K562 (cell line): Measurements from ENCODE around the gene IL3RA. TPM values are rescaled to one million over a fixed set of nuclear protein-coding genes. Genes with fewer than 3 reads are reported as not detected.

Experiments used
- ATAC-seq: fragments of 200-7000 bp; cut with Tn5 transposase; 3 replicates; pipeline ENCODE4 v1.9.1; 2020; ENCODE audit warnings: moderate library complexity
- BruUV-seq: library from RNA; stranded (reverse); fragments of 400-500 nt; replicated peaks from 2 replicates; lab custom pipeline; 2021; lab: Mats Ljungman, UMichigan
- CTCF ChIA-PET: fragments of 300-600 bp; formaldehyde crosslinking; extraction: SDS; loops from one replicate; lab custom pipeline; 2021; ENCODE audit warnings: low intra/inter-chr PET ratio; lab: Yijun Ruan, JAX
- POLR2A ChIA-PET: fragments of 300-600, 350-650 bp; sonication (Branson Sonifier 250); formaldehyde crosslinking; extraction: SDS; loops from one replicate; lab custom pipeline; 2021; ENCODE audit warnings: antibody characterized with exemption, inconsistent platforms; lab: Yijun Ruan, JAX
- DNase-seq, 4 experiments: peaks; one replicate each; pipeline versions ENCODE4 v3.0.0 to v3.0.0-alpha.2; 2011 to 2018; ENCODE audit warnings: low spot score in 3 of 4, mixed read lengths in 3 of 4; ENCODE audit errors: extremely low read depth in 1 of 4
- FAIRE-seq: peaks from 2 replicates; lab custom pipeline; 2011; peaks lifted over from hg19 to GRCh38; lab: Jason Lieb, UNC
- H2AFZ ChIP-seq: 2 replicates; pipeline ENCODE4 v1.6.0; 2011; ENCODE audit warnings: low read depth, low read length, control low read depth, inconsistent platforms
- H3K27ac ChIP-seq: fragments of 200-600 bp; 3 replicates; pipeline ENCODE4 v1.8.0; 2011; ENCODE audit warnings: low read depth, mild to moderate bottlenecking, control low read depth, inconsistent platforms, low read length, moderate library complexity, mixed read lengths; ENCODE audit errors: extremely low read depth
- H3K27me3 ChIP-seq, 2 experiments: fragments of 300-600 bp in 1 of 2; 2 replicates in 1 of 2; 3 replicates in 1 of 2; pipeline versions ENCODE4 v1.6.0 to v1.8.0; 2011; ENCODE audit warnings: inconsistent platforms in 2 of 2, low read length in 2 of 2, mild to moderate bottlenecking in 1 of 2, mixed read lengths in 1 of 2, moderate library complexity in 1 of 2; ENCODE audit not compliant: control insufficient read depth in 2 of 2, insufficient read depth in 2 of 2
- H3K36me3 ChIP-seq: fragments of 300-600 bp; 3 replicates; pipeline ENCODE4 v1.8.0; 2011; ENCODE audit warnings: mild to moderate bottlenecking, low read length, inconsistent platforms; ENCODE audit not compliant: control insufficient read depth, insufficient read depth
- H3K4me1 ChIP-seq, 2 experiments: fragments of 200-600 bp in 1 of 2; replicated peaks in 1 of 2; 2 replicates in 1 of 2; 3 replicates in 1 of 2; pipeline versions ENCODE4 v1.5.1 to v1.8.0; 2011; ENCODE audit warnings: inconsistent platforms in 2 of 2, low read length in 2 of 2, mild to moderate bottlenecking in 1 of 2, mixed read lengths in 1 of 2, moderate library complexity in 1 of 2; ENCODE audit not compliant: control insufficient read depth in 2 of 2, insufficient read depth in 2 of 2
- H3K4me2 ChIP-seq: 2 replicates; pipeline ENCODE4 v1.6.1; 2011; ENCODE audit warnings: low read length, control low read depth, inconsistent platforms, mixed read lengths; ENCODE audit not compliant: insufficient read depth
- H3K4me3 ChIP-seq: fragments of 200-600 bp; sonication (generic), shearing (Covaris generic); 2 replicates; pipeline ENCODE4 v1.5.1; 2016; ENCODE audit warnings: control low read depth, inconsistent platforms
- H3K79me2 ChIP-seq: fragments of 200-600 bp; 3 replicates; pipeline ENCODE4 v1.8.0; 2011; ENCODE audit warnings: low read length, inconsistent platforms; ENCODE audit not compliant: control insufficient read depth, insufficient read depth
- H3K9ac ChIP-seq, 2 experiments: 2 replicates each; pipeline versions ENCODE4 v1.6.0 to v1.6.1; 2011; ENCODE audit warnings: low read depth in 2 of 2, low read length in 2 of 2, control low read depth in 1 of 2, inconsistent platforms in 1 of 2, mild to moderate bottlenecking in 1 of 2, mixed read lengths in 1 of 2; ENCODE audit not compliant: insufficient read depth in 1 of 2
- H3K9me1 ChIP-seq: one replicate; pipeline ENCODE4 v1.6.0; 2011; ENCODE audit warnings: inconsistent platforms, mild to moderate bottlenecking, low read length, moderate library complexity; ENCODE audit not compliant: control insufficient read depth, insufficient read depth
- H3K9me3 ChIP-seq: replicated peaks from 2 replicates; pipeline ENCODE4 v1.5.1; 2011; ENCODE audit warnings: low read depth, low read length, inconsistent platforms; ENCODE audit not compliant: control insufficient read depth, insufficient read depth
- H4K20me1 ChIP-seq: replicated peaks from 2 replicates; pipeline ENCODE4 v1.6.1; 2011; ENCODE audit warnings: low read length, inconsistent platforms, mixed read lengths; ENCODE audit not compliant: control insufficient read depth, insufficient read depth
- CCNT2 ChIP-seq: IDR thresholded peaks from 2 replicates; pipeline ENCODE4 v1.6.1; 2011; ENCODE audit warnings: borderline replicate concordance, low read depth, mild to moderate bottlenecking, moderate library complexity, mixed read lengths, low read length; ENCODE audit not compliant: insufficient read length; ENCODE audit errors: extremely low read depth
- CREB1 ChIP-seq, 2 experiments: sonication (generic) in 1 of 2; formaldehyde crosslinking in 1 of 2; IDR thresholded peaks; 2 replicates each; pipeline versions ENCODE4 v1.6.1 to v1.8.0; 2012 to 2022; ENCODE audit warnings: inconsistent platforms in 1 of 2, mild to moderate bottlenecking in 1 of 2, missing genetic modification reagents in 1 of 2, moderate library complexity in 1 of 2
- KDM1A ChIP-seq, 2 experiments: fragments of 450-650 bp; IDR thresholded peaks; 2 replicates each; pipeline ENCODE4 v1.6.1; 2016; ENCODE audit warnings: mild to moderate bottlenecking in 2 of 2
- MYNN ChIP-seq, 2 experiments: sonication (generic); formaldehyde crosslinking in 1 of 2; IDR thresholded peaks; 2 replicates each; pipeline versions ENCODE4 v1.5.0 to v1.6.1; 2016 to 2020; ENCODE audit warnings: antibody characterized with exemption in 1 of 2, missing genetic modification reagents in 1 of 2
- POLR2AphosphoS2 ChIP-seq: IDR thresholded peaks from 2 replicates; pipeline ENCODE4 v1.6.1; 2012; ENCODE audit warnings: low read length, improper control_type of control experiment
- POLR2G ChIP-seq: fragments of 200-400 bp; formaldehyde crosslinking; IDR thresholded peaks from 2 replicates; pipeline ENCODE4 v1.6.1; 2017; ENCODE audit warnings: low read depth, mild to moderate bottlenecking, antibody characterized with exemption, low read length, moderate library complexity
- RBFOX2 ChIP-seq: fragments of 200-400 bp; formaldehyde crosslinking; IDR thresholded peaks from 2 replicates; pipeline ENCODE4 v1.6.1; 2017; ENCODE audit warnings: low read depth, mild to moderate bottlenecking, low read length, moderate library complexity
- RBM22 ChIP-seq: fragments of 200-400 bp; formaldehyde crosslinking; IDR thresholded peaks from 2 replicates; pipeline ENCODE4 v1.6.1; 2018; ENCODE audit warnings: low read length, low read depth; ENCODE audit not compliant: poor library complexity, severe bottlenecking
- SMAD3 ChIP-seq: fragments of 450-650 bp; formaldehyde crosslinking; conservative IDR thresholded peaks from 2 replicates; pipeline ENCODE4 v1.4.0; 2020; ENCODE audit warnings: mild to moderate bottlenecking
- SUPT5H ChIP-seq: fragments of 450-650 bp; IDR thresholded peaks from 2 replicates; pipeline ENCODE4 v1.6.1; 2016
- TEAD1 ChIP-seq, 2 experiments: fragments of 450-650 bp in 1 of 2; sonication (generic) in 1 of 2; formaldehyde crosslinking; IDR thresholded peaks; 2 replicates each; pipeline versions ENCODE4 v1.4.0 to v1.8.0; 2020 to 2022; ENCODE audit warnings: mild to moderate bottlenecking in 2 of 2, missing genetic modification reagents in 1 of 2
- WGBS: fragments of 100-300 bp; shearing (Covaris generic); methylation state at CpG from one replicate; pipeline ENCODE4 v1.1.6; 2016; ENCODE audit warnings: low coverage, mixed read lengths; ENCODE audit not compliant: insufficient coverage; ENCODE audit errors: missing lambda C conversion rate; 5-methylcytosine and 5-hydroxymethylcytosine counted together
- in situ Hi-C: fragments of 300-500 bp; cut with MboI; formaldehyde crosslinking; loops from 4 replicates; pipeline ENCODE4 v1.15.0; 2018; ENCODE audit warnings: inconsistent platforms, mixed read lengths
- intact Hi-C: fragments of 100-400 bp; cut with micrococcal nuclease; formaldehyde crosslinking; loops from 2 replicates; pipeline ENCODE4 v1.14.2; 2022
- polyA plus RNA-seq, 8 experiments: library from polyadenylated mRNA; depleted of rRNA in 4 of 8; stranded (reverse) in 5 of 8; unstranded in 3 of 8; fragments of >200 nt; fragmentation: Nextera tagmentation in 2 of 8; fragmentation: Illumina TruSeq in 1 of 8; extraction: Ambion mirVana in 2 of 8; extraction: Trizol in 1 of 8; gene quantifications; 2 replicates each; pipeline versions ENCODE4 v1.2.1 to v1.2.3, GENCODE V29; 2011 to 2014; ENCODE audit warnings: inconsistent platforms in 1 of 8, missing spikeins in 1 of 8
- total RNA-seq, 7 experiments: library from RNA; depleted of rRNA in 6 of 7; stranded (reverse); fragments of >200 nt in 6 of 7; fragmentation: Illumina TruSeq in 2 of 7; extraction: Trizol in 2 of 7; gene quantifications; 2 replicates each; pipeline versions ENCODE4 v1.2.1 to v1.2.3, GENCODE V29; 2011 to 2021; ENCODE audit warnings: low replicate concordance in 1 of 7
- TF ChIP-seq, protein P1 (sequence below): fragments of 250-450 bp; sonication (Bioruptor Pico); IDR thresholded peaks from 2 replicates; pipeline ENCODE4 v1.8.0; 2021; ENCODE audit warnings: moderate library complexity, mild to moderate bottlenecking, inconsistent platforms
- TF ChIP-seq, protein P2 (sequence below): fragments of 450-650 bp; formaldehyde crosslinking; IDR thresholded peaks from 2 replicates; pipeline ENCODE4 v1.4.0; 2020; ENCODE audit warnings: mild to moderate bottlenecking, moderate library complexity
- TF ChIP-seq, protein P3 (sequence below): sonication (generic); formaldehyde crosslinking; IDR thresholded peaks from 2 replicates; pipeline ENCODE4 v1.8.1; 2023; ENCODE audit warnings: mild to moderate bottlenecking, missing genetic modification reagents

IL3RA gene
- total and polyA plus RNA-seq, 9 of the 15 experiments (the other 6 are each of a cell fraction or from before 2014, with no cell fraction given) = not detected

DNA sequence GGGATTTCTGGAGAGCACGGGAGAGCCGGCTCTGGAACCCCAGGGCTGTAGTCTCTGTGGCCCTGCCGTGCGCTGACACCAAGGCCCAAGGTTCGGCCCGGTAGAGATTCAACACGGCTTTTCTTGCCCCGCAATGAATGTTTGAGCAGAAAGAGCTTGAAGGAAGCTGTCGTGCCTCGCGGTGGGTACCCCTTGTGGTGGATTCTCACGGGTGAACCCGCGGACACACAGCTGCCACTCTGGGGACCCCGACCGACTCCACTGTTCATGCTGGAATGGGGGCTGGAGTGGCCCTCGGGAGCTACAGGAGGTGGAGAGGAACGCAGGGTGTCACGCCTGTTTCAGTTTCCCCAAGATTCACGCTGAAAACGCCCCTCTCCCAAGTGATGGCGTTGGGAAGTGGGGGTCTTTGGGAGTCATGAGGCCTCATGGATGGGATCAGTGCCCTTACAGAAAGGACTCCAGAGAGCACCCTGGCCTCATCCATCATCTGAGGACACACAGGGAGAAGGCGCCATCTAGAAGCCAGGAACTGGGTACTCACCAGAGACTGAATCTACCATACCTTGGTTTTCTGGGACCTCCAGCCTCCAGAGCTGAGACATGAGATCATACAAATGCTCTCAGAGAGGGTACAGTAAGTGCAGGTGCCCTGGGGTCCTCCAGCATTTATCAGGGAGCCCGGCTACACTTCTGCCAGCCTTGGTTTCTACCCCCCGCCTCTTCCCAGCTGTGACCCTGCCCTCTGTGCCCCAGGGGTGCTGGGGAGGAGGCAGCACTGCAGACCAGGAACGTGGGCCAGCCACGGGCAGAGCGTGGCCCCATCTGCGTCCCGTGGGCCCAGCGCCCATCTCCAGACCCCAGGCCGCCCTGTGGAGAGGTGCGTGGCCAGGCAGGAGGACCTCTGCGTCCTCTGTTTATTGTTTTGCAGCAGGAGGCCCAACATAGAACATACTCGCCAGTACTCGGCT, 49.0 kb downstream of the IL3RA start:
- CTCF ChIA-PET = no interaction called here
- H3K4me2 ChIP-seq = no peak overlapping the region
- no peak overlapping the region for H3K4me3 ChIP-seq
- H3K9me3 ChIP-seq = no peaks in the 10 kb centered on the region
- H3K27ac ChIP-seq = no peak overlapping the region
- FAIRE-seq (no peak), ATAC-seq (no peak; the same call in 2 of the 3 replicates), DNase-seq (peak in 1 of 4 experiments; percentile 3)
- no peak overlapping the region for H2AFZ ChIP-seq
- POLR2A ChIA-PET = no interaction called here
- H3K9me1 ChIP-seq = peaks cover 8% of the 10 kb centered on the region
- WGBS = 96% methylated on average over 20 of the region's 36 CpGs
- H3K27me3 ChIP-seq = no peaks in the 10 kb centered on the region
- peaks cover 7 to 52% of the 10 kb centered on the region in 2 experiments; a peak in 4 of 5 replicates for H3K4me1 ChIP-seq
- peaks cover 61% of the 10 kb centered on the region for H3K36me3 ChIP-seq
- in situ Hi-C loops = no loop called here
- peaks cover 35% of the 10 kb centered on the region for H3K79me2 ChIP-seq
- intact Hi-C loops = no loop called here
- peaks cover 35% of the 10 kb centered on the region for H4K20me1 ChIP-seq
- BruUV-seq = no TSS peak
- no peak overlapping the region; a peak in 1 of 4 replicates for H3K9ac ChIP-seq
- TF ChIP-seq RBFOX2 (peak; percentile 67), RBM22 (peak; percentile 65), SUPT5H (0 out of 2 replicates have a peak, but pooled peaks have one; percentile 3), SMAD3 (CRISPR knock-in tag) (0 out of 2 replicates have a peak, but pooled peaks have one; percentile 24), CREB1 (IDR thresholded peaks at IDR 0.05) (0 out of 2 replicates have a peak, but pooled peaks have one; percentile 10), CREB1 (CRISPR knock-in tag; IDR thresholded peaks at IDR 0.05) (no peak), CCNT2 (peak; percentile 37), TEAD1 (CRISPR knock-in tag; IDR thresholded peaks at IDR 0.05) (0 out of 4 replicates have a peak, but pooled peaks of 1 of the 2 experiments have one; percentile 35), KDM1A (IDR thresholded peaks at IDR 0.05) (no peak), POLR2AphosphoS2 (0 out of 2 replicates have a peak, but pooled peaks have one; percentile 18), MYNN (IDR thresholded peaks at IDR 0.05) (peak; percentile 39; the same call in 1 of the 2 replicates), MYNN (CRISPR knock-in tag; IDR thresholded peaks at IDR 0.05) (no peak), POLR2G (peak; percentile 59)
- TF ChIP-seq, protein P1, sequence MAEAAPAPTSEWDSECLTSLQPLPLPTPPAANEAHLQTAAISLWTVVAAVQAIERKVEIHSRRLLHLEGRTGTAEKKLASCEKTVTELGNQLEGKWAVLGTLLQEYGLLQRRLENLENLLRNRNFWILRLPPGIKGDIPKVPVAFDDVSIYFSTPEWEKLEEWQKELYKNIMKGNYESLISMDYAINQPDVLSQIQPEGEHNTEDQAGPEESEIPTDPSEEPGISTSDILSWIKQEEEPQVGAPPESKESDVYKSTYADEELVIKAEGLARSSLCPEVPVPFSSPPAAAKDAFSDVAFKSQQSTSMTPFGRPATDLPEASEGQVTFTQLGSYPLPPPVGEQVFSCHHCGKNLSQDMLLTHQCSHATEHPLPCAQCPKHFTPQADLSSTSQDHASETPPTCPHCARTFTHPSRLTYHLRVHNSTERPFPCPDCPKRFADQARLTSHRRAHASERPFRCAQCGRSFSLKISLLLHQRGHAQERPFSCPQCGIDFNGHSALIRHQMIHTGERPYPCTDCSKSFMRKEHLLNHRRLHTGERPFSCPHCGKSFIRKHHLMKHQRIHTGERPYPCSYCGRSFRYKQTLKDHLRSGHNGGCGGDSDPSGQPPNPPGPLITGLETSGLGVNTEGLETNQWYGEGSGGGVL (CRISPR knock-in tag) = no peak
- TF ChIP-seq, protein P2, sequence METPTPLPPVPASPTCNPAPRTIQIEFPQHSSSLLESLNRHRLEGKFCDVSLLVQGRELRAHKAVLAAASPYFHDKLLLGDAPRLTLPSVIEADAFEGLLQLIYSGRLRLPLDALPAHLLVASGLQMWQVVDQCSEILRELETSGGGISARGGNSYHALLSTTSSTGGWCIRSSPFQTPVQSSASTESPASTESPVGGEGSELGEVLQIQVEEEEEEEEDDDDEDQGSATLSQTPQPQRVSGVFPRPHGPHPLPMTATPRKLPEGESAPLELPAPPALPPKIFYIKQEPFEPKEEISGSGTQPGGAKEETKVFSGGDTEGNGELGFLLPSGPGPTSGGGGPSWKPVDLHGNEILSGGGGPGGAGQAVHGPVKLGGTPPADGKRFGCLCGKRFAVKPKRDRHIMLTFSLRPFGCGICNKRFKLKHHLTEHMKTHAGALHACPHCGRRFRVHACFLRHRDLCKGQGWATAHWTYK (CRISPR knock-in tag) = peak; percentile 59; the same call in 1 of the 2 replicates
- TF ChIP-seq, protein P3, sequence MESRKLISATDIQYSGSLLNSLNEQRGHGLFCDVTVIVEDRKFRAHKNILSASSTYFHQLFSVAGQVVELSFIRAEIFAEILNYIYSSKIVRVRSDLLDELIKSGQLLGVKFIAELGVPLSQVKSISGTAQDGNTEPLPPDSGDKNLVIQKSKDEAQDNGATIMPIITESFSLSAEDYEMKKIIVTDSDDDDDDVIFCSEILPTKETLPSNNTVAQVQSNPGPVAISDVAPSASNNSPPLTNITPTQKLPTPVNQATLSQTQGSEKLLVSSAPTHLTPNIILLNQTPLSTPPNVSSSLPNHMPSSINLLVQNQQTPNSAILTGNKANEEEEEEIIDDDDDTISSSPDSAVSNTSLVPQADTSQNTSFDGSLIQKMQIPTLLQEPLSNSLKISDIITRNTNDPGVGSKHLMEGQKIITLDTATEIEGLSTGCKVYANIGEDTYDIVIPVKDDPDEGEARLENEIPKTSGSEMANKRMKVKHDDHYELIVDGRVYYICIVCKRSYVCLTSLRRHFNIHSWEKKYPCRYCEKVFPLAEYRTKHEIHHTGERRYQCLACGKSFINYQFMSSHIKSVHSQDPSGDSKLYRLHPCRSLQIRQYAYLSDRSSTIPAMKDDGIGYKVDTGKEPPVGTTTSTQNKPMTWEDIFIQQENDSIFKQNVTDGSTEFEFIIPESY (CRISPR knock-in tag) = 0 out of 2 replicates have a peak, but pooled peaks have one; percentile 44
